Ectodermal cell (in vitro differentiated cells): Measurements from ENCODE around the gene TRPV4.

Source experiments
- H3K27ac ChIP-seq: 2 replicates; pipeline ENCODE4 v1.7.0; 2013; ENCODE audit warnings: mild to moderate bottlenecking, low read depth, low read length; ENCODE audit not compliant: insufficient read depth, poor library complexity, severe bottlenecking
- H3K27me3 ChIP-seq: 2 replicates; pipeline ENCODE4 v1.7.0; 2013; ENCODE audit warnings: mild to moderate bottlenecking, low read length; ENCODE audit not compliant: insufficient read depth, control insufficient read depth, poor library complexity, severe bottlenecking
- H3K36me3 ChIP-seq: one replicate; pipeline ENCODE4 v1.7.0; 2013; ENCODE audit warnings: low read length; ENCODE audit not compliant: control insufficient read depth, insufficient read depth
- H3K4me1 ChIP-seq: one replicate; pipeline ENCODE4 v1.7.0; 2013; ENCODE audit warnings: low read length; ENCODE audit not compliant: control insufficient read depth, insufficient read depth
- H3K4me3 ChIP-seq: 2 replicates; pipeline ENCODE4 v1.7.0; 2013; ENCODE audit warnings: low read depth, low read length, control low read depth; ENCODE audit not compliant: insufficient read depth
- H3K9me3 ChIP-seq: 2 replicates; pipeline ENCODE4 v1.7.0; 2013; ENCODE audit warnings: mild to moderate bottlenecking, low read length, moderate library complexity; ENCODE audit not compliant: control insufficient read depth
- WGBS, 2 experiments: methylation state at CpG; one replicate each; pipeline ENCODE4 v1.1.7; 2013; ENCODE audit warnings: missing lambda C conversion rate in 2 of 2; 5-methylcytosine and 5-hydroxymethylcytosine counted together

Gene TRPV4

DNA sequence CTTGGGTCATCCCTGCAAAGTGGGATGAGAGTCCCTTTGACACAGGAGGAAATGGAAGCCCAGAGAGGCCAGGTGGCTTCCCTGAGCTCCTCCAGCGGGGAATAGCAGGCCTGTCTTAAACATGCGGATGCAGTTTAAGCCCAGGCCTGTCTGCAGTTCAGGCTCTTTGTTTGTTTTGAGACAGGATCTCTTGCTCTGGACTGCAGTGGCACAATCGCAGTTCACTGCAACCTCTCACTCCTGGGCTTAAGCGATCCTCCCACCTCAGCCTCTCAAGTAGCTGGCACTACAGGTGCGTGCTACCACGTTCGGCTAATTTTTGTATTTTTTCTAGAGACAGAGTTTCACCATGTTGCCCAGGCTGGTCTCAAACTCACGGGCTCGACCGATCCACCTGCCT lies 3.5 kb downstream of the TRPV4 start:
- H3K9me3 ChIP-seq = no peaks in the 10 kb centered on the region
- H3K4me1 ChIP-seq = no peaks in the 10 kb centered on the region
- H3K27me3 ChIP-seq = peaks cover 3% of the 10 kb centered on the region
- no peak overlapping the region for H3K27ac ChIP-seq
- no peaks in the 10 kb centered on the region for H3K36me3 ChIP-seq
- 86 to 87% methylated on average over 10 of the region's 10 CpGs for WGBS, 2 experiments
- H3K4me3 ChIP-seq = no peak overlapping the region

GRCh38 chr12:109828754-109829511 lies 4.3 kb downstream of the TRPV4 start:
- H3K27me3 ChIP-seq = peaks cover 3% of the 10 kb centered on the region
- WGBS, 2 experiments = 83 to 87% methylated on average over 3 of the region's 3 CpGs
- H3K27ac ChIP-seq = no peak overlapping the region
- H3K4me3 ChIP-seq = no peak overlapping the region
- no peaks in the 10 kb centered on the region for H3K36me3 ChIP-seq
- H3K4me1 ChIP-seq = no peaks in the 10 kb centered on the region
- H3K9me3 ChIP-seq = no peaks in the 10 kb centered on the region

- 83 to 84% methylated on average over 19 of the region's 19 CpGs for WGBS, 2 experiments
- no peaks in the 10 kb centered on the region for H3K36me3 ChIP-seq
- H3K9me3 ChIP-seq = no peaks in the 10 kb centered on the region
- H3K4me3 ChIP-seq = no peak overlapping the region
- H3K27ac ChIP-seq = no peak overlapping the region
- no peaks in the 10 kb centered on the region for H3K4me1 ChIP-seq
- no peaks in the 10 kb centered on the region for H3K27me3 ChIP-seq
Measured at GRCh38 chr12:109827566-109828550, 5.3 kb downstream of the TRPV4 start.

DNA sequence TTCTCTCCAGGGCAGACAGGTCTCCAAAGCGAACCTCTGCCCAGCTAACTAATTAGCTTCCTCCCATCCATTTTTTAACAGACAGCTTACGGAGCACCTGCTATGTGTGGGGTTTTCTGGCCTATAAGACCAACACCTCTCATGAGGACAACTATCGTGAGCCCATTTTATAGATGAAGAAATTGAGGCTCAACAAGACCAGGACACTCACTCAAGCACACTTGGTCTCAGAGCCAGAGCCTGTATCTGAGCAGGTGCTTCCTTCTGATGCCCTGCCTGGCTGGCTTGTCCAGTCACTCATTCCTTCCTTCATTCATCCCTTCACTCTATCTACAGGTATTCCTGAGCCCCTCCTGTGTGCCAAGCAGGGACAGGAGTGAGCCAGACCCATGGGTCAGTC lies 6.1 kb downstream of the TRPV4 start:
- peaks cover 4% of the 10 kb centered on the region for H3K4me1 ChIP-seq
- no peak overlapping the region for H3K27ac ChIP-seq
- H3K27me3 ChIP-seq = no peaks in the 10 kb centered on the region
- H3K9me3 ChIP-seq = no peaks in the 10 kb centered on the region
- H3K4me3 ChIP-seq = no peak overlapping the region
- WGBS, 2 experiments = 93 to 98% methylated on average over 3 of the region's 3 CpGs
- H3K36me3 ChIP-seq = no peaks in the 10 kb centered on the region

DNA sequence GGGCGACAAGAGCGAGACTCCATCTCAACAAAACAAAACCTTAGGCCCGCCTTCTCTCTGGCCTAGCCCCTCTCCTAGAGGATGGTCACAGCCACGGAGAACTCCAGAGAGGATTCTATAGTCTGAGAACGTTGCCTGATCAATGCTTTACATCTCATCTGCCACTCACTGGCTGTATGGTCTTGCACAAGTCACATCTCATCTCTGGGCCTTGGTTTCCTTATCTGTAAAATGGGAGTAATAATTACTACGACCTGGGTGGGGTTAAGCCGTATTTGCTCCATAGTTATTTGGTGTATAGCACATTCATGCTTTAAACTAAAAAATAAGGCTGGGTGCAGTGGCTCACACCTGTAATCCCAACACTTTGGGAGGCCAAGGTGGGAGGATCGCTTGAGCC lies 8.5 kb downstream of the TRPV4 start:
- 87 to 93% methylated on average over 8 of the region's 8 CpGs for WGBS, 2 experiments
- Histone ChIP-seq H3K4me1 (peaks cover 5% of the 10 kb centered on the region), H3K27ac (no peak overlapping the region), H3K36me3 (no peaks in the 10 kb centered on the region), H3K4me3 (no peak overlapping the region), H3K9me3 (no peaks in the 10 kb centered on the region), H3K27me3 (no peaks in the 10 kb centered on the region)

DNA sequence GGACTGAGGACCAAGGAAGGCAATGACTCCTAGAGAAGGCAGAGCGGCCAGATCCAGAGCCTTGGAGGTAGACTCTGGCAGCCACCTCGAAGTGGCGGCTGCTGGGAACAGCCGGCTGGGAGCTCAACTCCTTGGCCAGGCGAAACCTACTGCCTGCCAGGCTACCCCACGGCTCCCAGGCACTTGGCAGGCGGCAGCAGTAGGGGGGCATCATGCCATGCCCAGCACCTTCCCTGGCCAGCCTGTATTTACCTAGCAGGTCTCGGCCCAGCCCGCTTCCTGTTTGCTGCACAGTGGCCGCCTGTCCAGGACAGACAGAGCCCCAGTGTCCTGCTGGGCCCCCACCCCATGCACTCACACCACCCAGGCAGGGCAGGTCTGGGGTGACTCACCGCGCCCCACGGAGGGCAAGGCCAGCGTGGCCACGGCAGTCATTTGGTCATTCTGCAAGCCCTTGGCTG lies 10.2 kb downstream of the TRPV4 start:
- 87 to 89% methylated on average over 15 of the region's 15 CpGs for WGBS, 2 experiments
- Histone ChIP-seq H3K36me3 (no peaks in the 10 kb centered on the region), H3K27me3 (no peaks in the 10 kb centered on the region), H3K9me3 (no peaks in the 10 kb centered on the region), H3K4me3 (no peak overlapping the region), H3K27ac (no peak overlapping the region), H3K4me1 (peaks cover 5% of the 10 kb centered on the region)

DNA sequence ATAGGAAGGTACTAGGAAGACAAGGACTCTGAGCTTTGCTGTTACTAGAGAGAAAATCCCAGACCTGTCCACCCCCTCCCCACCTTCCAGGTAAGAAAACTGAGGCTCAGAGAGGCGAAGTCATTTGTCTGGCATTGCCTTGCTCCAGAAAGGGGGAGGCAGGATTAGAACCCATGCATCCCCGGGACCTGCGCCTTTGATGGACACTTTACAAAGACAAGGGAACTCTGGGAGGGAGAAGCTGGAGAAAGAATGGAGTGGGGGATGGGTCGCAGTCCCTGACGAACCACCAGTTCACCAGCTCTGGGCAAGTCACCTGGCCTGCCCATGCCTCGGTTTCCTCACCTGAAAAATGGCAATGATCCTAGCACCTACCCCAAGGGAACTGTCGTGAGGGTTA lies 10.8 kb downstream of the TRPV4 start:
- no peak overlapping the region for H3K4me3 ChIP-seq
- H3K4me1 ChIP-seq = peaks cover 5% of the 10 kb centered on the region
- H3K27ac ChIP-seq = no peak overlapping the region
- H3K36me3 ChIP-seq = no peaks in the 10 kb centered on the region
- H3K27me3 ChIP-seq = no peaks in the 10 kb centered on the region
- WGBS, 2 experiments = 85 to 87% methylated on average over 7 of the region's 7 CpGs
- H3K9me3 ChIP-seq = no peaks in the 10 kb centered on the region

GRCh38 chr12:109821968-109822367 lies 11.2 kb downstream of the TRPV4 start:
- H3K4me3 ChIP-seq = no peak overlapping the region
- H3K4me1 ChIP-seq = peaks cover 5% of the 10 kb centered on the region
- H3K36me3 ChIP-seq = no peaks in the 10 kb centered on the region
- no peaks in the 10 kb centered on the region for H3K27me3 ChIP-seq
- no peak overlapping the region for H3K27ac ChIP-seq
- H3K9me3 ChIP-seq = no peaks in the 10 kb centered on the region

GRCh38 chr12:109820816-109821381 lies 12.3 kb downstream of the TRPV4 start:
- Histone ChIP-seq H3K9me3 (no peaks in the 10 kb centered on the region), H3K36me3 (no peaks in the 10 kb centered on the region), H3K27me3 (no peaks in the 10 kb centered on the region), H3K4me1 (peaks cover 5% of the 10 kb centered on the region), H3K4me3 (no peak overlapping the region), H3K27ac (no peak overlapping the region)
- WGBS, 2 experiments = 92% methylated on average over 16 of the region's 16 CpGs
